ENCODE results near the gene CDY2A.
"Not testable (repeated sequence)": the region's sequence is repeated elsewhere in the genome, so short reads cannot be mapped to it uniquely, and the experiment has no call there.

The CDY2A gene, protein sequence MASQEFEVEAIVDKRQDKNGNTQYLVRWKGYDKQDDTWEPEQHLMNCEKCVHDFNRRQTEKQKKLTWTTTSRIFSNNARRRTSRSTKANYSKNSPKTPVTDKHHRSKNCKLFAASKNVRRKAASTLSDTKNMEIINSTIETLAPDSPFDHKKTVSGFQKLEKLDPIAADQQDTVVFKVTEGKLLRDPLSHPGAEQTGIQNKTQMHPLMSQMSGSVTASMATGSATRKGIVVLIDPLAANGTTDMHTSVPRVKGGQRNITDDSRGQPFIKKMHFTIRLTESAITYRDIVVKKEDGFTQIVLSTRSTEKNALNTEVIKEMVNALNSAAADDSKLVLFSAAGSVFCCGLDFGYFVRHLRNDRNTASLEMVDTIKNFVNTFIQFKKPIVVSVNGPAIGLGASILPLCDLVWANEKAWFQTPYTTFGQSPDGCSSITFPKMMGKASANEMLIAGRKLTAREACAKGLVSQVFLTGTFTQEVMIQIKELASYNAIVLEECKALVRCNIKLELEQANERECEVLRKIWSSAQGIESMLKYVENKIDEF

DNA sequence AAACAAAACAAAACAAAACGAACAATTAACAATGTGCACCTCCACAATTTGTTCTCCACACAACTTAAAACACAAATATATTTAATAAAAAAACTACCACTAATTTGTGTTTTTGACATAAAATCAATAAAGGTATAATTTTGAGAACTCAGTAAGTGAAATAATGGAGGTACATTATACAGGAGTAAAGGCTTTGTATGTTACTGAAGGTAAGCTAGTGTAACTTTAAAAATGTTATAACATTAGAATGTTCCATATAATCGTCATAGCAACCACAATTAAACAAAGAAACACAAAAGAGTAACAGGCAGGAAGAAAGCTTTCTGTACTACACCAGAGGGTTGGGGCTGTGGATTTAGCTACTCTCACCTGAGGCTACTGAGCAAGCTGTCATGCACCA is at the start of gene CDY2A:
CDY2A (plus strand) TSS at position 301 of the 400 bp plus-strand sequence. CDS start 328 bp downstream, outside the sequence.
- H3K27ac Mint-ChIP-seq; H3K27me3 Mint-ChIP-seq; H3K4me3 Mint-ChIP-seq; DNase-seq (ENCODE audit: low spot score in 2 of 2); H3K9me3 Mint-ChIP-seq; H3K4me1 Mint-ChIP-seq; ATAC-seq (ENCODE audit: low read depth); H3K36me3 Mint-ChIP-seq: not testable (repeated sequence)

DNA sequence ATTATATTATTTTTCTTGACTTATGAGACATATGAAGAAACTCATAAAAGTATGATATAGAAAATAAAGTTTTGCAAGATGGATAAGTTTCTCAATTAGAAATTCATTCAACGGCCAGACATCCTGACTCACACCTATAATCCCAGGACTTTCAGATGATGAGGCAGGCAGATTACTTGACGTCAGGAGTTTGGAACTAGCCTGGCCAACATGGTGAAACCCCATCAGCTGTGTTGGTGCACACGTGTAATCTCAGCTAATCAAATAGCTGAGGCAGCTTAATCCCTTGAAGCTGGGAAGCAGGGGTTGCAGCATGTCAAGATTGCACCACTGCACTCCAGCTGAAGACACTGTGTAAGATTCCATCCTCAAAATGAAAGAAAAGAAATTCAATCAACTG is 28.0 kb upstream of the CDY2A start:
- not testable (repeated sequence) for H3K9me3 Mint-ChIP-seq; H3K27ac Mint-ChIP-seq; DNase-seq (ENCODE audit: low spot score in 2 of 2); H3K36me3 Mint-ChIP-seq; H3K4me1 Mint-ChIP-seq; H3K27me3 Mint-ChIP-seq; H3K4me3 Mint-ChIP-seq; ATAC-seq (ENCODE audit: low read depth)

DNA sequence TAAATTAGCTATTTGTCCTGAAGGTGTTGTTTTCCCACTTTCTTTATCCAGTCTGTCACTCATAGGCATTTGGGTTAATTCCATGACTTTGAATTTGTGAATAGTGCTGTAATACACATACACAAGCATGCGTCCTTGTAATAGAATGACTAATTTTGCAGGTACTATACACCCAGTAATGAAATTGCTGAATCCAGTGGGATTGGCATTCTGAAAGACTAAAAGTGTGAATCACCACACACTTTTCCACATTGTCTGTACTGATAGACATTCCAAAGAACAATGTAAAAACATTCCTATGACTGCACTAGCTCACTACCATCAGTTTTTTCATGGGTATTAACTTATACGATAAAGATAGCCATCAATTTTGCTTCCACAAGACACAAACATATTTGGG is 27.3 kb upstream of the CDY2A start:
- not testable (repeated sequence) for H3K36me3 Mint-ChIP-seq; H3K4me3 Mint-ChIP-seq; H3K4me1 Mint-ChIP-seq; DNase-seq (ENCODE audit: low spot score in 2 of 2); H3K27me3 Mint-ChIP-seq; H3K9me3 Mint-ChIP-seq; H3K27ac Mint-ChIP-seq; ATAC-seq (ENCODE audit: low read depth)

DNA sequence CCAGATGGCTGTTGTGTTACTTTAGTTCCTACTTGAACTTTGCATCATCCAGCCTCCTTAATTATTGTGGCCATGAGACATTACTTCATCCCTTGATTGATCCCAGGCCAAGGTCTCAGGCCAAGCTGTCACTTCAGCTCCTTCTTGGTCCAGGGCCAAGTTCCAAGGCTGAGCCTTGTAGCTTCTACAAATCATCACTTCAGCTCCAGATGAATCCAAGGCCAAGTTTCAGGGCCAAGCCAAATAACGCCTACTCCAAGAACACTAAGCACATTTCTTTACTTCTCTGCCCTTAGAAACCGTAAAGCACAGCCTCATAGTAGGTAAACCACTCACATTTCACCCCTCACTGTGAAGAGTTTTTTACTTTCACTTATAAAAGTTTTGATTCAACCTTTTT is 1.7 kb upstream of the CDY2A start:
- H3K27ac Mint-ChIP-seq; H3K4me1 Mint-ChIP-seq; DNase-seq (ENCODE audit: low spot score in 2 of 2); ATAC-seq (ENCODE audit: low read depth); H3K4me3 Mint-ChIP-seq; H3K9me3 Mint-ChIP-seq; H3K27me3 Mint-ChIP-seq; H3K36me3 Mint-ChIP-seq: not testable (repeated sequence)

DNA sequence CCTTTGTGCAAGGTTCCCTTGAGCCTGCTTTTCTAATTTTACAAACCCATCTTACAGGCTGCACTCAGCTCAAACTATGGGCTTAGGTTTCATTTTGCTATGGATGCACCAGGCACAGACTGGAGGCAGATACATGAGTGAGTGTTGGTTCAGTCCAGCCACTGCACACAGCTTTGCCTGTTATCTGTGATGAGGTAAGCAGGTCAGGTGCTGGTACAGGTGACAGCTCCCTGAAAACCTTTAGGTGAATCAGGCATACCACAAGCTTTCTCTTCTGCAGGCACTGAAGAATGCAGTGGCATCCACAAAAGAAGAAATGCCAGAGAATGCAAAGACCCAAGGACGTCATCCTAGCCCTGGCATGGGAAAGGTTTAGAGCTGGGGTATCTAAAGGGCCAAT is 3.3 kb downstream of the CDY2A start:
- not testable (repeated sequence) for H3K36me3 Mint-ChIP-seq; H3K9me3 Mint-ChIP-seq; H3K27me3 Mint-ChIP-seq; H3K27ac Mint-ChIP-seq; H3K4me3 Mint-ChIP-seq; ATAC-seq (ENCODE audit: low read depth); DNase-seq (ENCODE audit: low spot score in 2 of 2); H3K4me1 Mint-ChIP-seq

DNA sequence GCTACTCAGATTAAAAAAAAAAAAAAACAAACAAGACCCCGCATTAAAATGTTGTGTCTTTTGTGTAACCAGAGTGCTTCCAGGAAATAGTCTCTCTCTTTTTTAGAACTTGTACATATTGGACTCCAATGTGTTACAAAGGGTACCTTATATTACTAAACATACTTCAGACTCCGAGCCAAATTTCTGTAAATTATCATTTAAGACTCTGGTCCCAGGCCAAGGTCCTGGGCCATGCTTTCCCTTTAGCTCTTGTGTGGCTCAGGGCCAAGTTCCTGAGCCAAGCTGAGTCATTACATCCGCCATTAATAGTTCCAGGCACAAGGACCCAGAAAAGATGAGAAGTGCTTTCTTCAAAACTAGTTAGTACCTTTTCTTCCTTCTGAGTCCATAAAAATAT is 4.6 kb downstream of the CDY2A start:
- not testable (repeated sequence) for ATAC-seq (ENCODE audit: low read depth); H3K36me3 Mint-ChIP-seq

DNA sequence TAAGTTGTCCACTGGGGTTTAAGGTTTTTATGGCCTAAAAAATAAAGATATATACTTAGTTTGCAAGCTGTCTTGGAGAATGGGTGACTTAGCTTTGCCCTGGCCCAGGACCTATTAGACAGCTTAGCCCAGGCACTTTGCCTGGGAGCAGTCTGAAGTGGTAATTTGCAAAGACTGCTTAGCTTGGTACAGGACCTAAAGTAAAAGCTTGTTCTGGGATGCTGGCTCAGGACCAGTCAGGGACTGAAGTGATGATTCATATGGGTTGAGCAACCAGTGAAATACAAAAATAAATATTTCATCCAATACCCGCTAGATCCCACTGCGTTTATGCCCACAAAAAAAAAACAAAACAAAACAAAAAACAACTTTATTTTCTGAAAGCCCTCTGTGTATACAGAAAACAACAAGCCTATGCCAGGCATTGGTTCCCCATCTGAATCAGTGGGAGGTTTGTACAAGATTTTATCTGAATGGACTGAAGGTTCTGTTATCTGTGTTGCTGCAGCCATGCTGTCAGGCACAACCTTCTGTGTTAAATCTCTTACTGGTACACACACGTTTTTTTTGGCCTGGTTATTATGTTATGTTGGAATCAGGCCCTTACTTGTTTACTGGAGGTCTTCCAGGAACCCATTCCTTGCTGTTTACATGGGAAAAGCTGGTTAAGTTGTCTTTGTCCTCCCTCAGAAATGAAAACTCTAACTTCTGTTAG is 8.7 kb downstream of the CDY2A start:
- not testable (repeated sequence) for H3K36me3 Mint-ChIP-seq; H3K9me3 Mint-ChIP-seq; H3K4me1 Mint-ChIP-seq; ATAC-seq (ENCODE audit: low read depth); DNase-seq (ENCODE audit: low spot score in 2 of 2); H3K27ac Mint-ChIP-seq; H3K27me3 Mint-ChIP-seq; H3K4me3 Mint-ChIP-seq

More for the DNA sequence above, 4.6 kb downstream of the CDY2A start:
- not testable (repeated sequence) for H3K27ac Mint-ChIP-seq; H3K9me3 Mint-ChIP-seq; H3K4me3 Mint-ChIP-seq; H3K4me1 Mint-ChIP-seq; DNase-seq (ENCODE audit: low spot score in 2 of 2); H3K27me3 Mint-ChIP-seq

DNA sequence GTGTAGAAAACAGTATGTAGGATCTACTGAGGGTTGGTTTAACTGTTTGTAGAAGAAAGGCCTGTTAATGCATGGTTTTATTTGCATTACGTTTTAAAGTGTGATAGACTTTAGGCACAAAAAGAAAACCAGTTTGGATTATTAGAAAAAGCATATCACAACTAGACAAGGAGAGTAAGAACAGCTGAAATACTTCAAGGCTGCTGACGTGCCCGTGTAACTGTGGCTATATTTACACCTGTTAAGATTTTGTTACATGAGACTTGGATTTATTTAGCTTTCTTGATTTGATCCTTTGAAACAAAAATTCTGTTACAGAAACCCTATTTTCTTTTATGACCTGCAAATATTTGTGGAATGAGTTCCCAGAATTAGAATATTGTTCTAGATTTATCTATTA is 9.3 kb downstream of the CDY2A start:
- not testable (repeated sequence) for H3K27ac Mint-ChIP-seq; H3K27me3 Mint-ChIP-seq; DNase-seq (ENCODE audit: low spot score in 2 of 2); ATAC-seq (ENCODE audit: low read depth); H3K4me3 Mint-ChIP-seq; H3K4me1 Mint-ChIP-seq; H3K9me3 Mint-ChIP-seq; H3K36me3 Mint-ChIP-seq

DNA sequence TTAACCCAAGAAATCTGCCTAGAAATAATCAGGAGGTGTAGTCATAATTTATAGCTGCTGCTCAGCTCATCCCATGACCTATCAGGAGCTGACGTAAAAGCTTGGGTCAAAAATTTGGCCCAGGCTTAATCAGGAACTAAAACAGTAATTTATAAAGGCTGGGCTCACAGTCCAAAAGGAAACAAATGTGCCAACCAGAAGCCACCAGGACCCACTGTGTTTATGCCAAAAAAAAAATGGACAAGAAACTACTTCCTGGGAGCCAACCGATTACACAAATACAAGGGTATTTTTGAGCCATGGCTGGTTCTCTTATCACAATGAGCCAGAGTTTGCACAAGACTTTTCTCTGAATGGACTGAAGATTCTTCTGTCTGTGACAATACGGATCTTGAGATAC is 19.4 kb downstream of the CDY2A start:
- not testable (repeated sequence) for H3K27me3 Mint-ChIP-seq; H3K36me3 Mint-ChIP-seq; DNase-seq (ENCODE audit: low spot score in 2 of 2); H3K4me3 Mint-ChIP-seq; ATAC-seq (ENCODE audit: low read depth); H3K9me3 Mint-ChIP-seq; H3K27ac Mint-ChIP-seq; H3K4me1 Mint-ChIP-seq

DNA sequence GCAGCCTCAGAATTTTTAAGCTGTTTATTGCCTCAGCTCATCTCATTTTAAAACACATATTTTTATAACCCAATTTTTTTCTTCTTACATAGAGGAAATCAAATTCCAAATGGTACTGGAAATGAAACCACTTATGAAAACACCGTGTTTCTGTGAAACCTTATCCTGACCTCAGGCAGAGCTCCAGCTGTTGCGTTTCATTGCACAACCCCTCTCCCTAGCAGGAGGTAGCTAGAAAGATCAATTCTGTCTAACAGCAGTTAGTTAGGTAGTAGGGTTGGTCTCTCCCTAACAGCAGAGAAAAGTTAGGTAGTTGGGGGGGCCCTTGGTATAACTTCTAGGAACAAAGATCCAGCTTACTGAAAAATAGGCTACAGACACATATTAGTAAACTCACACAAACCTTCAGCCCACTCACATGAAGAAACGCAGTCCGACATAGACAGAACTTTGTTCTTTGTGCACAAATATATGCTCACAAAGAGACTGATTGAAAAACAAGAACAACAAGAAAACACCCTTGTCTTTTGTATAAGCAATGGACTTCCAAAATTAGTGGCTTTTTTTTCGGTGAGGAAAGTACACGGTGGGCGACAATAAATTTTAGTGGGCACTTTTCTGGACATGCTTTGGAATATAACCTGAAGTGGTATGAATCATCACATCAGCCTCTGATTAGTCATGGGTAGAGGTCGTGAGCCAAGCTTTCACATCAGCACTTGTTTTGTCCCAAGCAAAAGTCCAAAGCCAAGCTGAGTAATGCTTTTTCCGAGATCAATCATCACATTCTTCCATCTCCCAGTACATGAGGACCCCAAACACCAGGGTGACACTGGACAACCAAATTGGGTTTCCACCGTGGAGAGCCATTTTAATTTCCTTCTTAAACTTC is 22.8 kb downstream of the CDY2A start:
- not testable (repeated sequence) for H3K27me3 Mint-ChIP-seq

DNA sequence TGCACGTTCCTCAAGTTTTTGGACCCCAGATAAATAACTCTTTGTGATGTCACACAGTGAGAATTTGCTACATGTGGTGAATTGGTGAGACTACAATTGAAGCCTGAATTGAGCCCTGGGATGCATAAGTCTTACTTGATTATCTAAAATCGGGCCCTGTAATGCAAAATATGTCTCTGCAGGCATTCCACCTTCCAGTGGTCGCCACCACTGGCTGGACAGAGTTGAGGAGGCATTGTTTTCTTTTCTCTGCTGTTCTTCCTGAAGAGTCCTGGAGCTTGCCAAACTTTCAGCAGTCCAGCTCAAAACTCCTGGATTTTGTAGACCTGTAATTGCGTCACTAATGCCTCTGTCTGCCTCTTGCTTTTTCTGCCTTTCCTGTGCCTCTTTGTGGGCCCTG is 23.5 kb downstream of the CDY2A start:
- not testable (repeated sequence) for H3K4me3 Mint-ChIP-seq; ATAC-seq (ENCODE audit: low read depth); H3K4me1 Mint-ChIP-seq; DNase-seq (ENCODE audit: low spot score in 2 of 2); H3K36me3 Mint-ChIP-seq; H3K27ac Mint-ChIP-seq; H3K9me3 Mint-ChIP-seq; H3K27me3 Mint-ChIP-seq

More for the DNA sequence above, 22.8 kb downstream of the CDY2A start:
- not testable (repeated sequence) for H3K4me1 Mint-ChIP-seq; H3K36me3 Mint-ChIP-seq; ATAC-seq (ENCODE audit: low read depth); H3K27ac Mint-ChIP-seq; H3K4me3 Mint-ChIP-seq; DNase-seq (ENCODE audit: low spot score in 2 of 2); H3K9me3 Mint-ChIP-seq

DNA sequence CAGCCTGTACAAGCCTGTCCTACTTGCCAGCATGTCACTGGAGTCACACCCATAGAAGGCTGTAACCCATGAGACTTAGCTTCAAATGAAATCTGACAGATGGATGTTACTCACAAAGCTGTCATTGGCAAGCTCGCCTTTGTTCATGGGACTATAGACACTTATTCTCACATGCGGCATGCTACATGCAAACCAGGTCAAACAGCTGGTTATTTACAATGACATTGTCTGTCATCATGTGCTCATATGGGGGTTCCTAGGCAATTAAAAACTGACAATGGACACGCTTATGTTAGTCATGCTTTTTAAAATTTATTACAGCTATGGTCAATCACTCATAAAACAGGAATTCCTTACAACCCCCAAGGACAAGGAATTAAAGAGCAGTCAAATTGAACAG is 30.9 kb downstream of the CDY2A start:
- H3K27me3 Mint-ChIP-seq; H3K4me3 Mint-ChIP-seq; H3K27ac Mint-ChIP-seq; H3K9me3 Mint-ChIP-seq; ATAC-seq (ENCODE audit: low read depth); H3K36me3 Mint-ChIP-seq; DNase-seq (ENCODE audit: low spot score in 2 of 2); H3K4me1 Mint-ChIP-seq: not testable (repeated sequence)

DNA sequence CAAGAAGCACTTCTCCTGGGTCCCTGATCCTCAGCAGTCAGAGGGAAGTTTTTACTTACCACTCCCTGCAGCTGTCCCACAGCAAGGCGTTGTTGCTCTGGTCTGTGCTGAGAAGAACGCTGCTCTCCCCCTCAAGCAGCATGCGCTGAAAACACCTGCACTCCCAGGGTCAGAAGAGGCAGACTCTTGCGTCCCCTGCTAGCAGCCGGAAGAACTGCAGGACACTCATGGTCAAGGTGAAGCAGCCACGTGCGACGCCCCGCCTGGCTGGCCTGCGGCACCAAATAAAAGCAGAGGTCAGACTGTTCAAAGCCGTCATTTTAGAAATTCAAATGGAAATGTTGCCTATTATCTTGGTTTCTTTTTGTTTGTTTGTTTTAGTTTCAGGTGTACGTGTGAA is 47.9 kb downstream of the CDY2A start:
- H3K27me3 Mint-ChIP-seq; H3K36me3 Mint-ChIP-seq; H3K4me3 Mint-ChIP-seq; H3K9me3 Mint-ChIP-seq; ATAC-seq (ENCODE audit: low read depth); H3K27ac Mint-ChIP-seq; H3K4me1 Mint-ChIP-seq; DNase-seq (ENCODE audit: low spot score in 2 of 2): not testable (repeated sequence)
